ENCODE data around the gene CAMSAP2.

- TF ChIP-seq, protein P1, sequence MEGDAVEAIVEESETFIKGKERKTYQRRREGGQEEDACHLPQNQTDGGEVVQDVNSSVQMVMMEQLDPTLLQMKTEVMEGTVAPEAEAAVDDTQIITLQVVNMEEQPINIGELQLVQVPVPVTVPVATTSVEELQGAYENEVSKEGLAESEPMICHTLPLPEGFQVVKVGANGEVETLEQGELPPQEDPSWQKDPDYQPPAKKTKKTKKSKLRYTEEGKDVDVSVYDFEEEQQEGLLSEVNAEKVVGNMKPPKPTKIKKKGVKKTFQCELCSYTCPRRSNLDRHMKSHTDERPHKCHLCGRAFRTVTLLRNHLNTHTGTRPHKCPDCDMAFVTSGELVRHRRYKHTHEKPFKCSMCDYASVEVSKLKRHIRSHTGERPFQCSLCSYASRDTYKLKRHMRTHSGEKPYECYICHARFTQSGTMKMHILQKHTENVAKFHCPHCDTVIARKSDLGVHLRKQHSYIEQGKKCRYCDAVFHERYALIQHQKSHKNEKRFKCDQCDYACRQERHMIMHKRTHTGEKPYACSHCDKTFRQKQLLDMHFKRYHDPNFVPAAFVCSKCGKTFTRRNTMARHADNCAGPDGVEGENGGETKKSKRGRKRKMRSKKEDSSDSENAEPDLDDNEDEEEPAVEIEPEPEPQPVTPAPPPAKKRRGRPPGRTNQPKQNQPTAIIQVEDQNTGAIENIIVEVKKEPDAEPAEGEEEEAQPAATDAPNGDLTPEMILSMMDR (conservative IDR thresholded peaks at IDR 0.05) = no peak
- TF ChIP-seq ZFX (IDR thresholded peaks at IDR 0.05) = no peak
Observed at GRCh38 chr1:200893411-200893901, 154.8 kb downstream of the CAMSAP2 start.
